ENCODE measurements around the gene CLPTM1. TPM values are rescaled to one million over a fixed set of nuclear protein-coding genes. Genes with fewer than 3 reads are reported as not detected.

CLPTM1 gene
- total and polyA plus RNA-seq, 2 of the 8 experiments (the other 6 are each of a cell fraction or from before 2014, with no cell fraction given): 84.8 to 108 TPM

DNA sequence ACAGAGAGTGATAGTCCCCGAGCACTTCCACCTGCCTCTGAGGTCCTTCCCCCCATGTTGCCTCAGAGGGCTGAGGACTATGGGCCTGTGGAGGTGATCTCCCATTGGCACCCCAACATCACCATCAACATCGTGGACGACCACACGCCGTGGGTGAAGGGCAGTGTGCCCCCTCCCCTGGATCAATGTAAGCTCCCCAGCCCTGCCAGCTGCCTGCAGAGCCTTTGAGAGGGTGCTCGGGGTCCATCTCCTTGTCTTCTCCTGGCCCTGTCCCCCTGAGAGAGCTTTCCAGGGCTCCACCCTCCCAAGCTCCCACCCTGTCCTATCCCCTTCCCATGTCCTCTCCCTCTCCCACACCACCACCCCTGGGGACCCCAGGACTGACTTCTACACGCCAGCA, 31.2 kb downstream of the CLPTM1 start:
- H3K79me1 ChIP-seq (ENCODE audit: low read depth, low read length): no peaks in the 10 kb centered on the region
- peaks cover 2 to 14% of the 10 kb centered on the region in 2 experiments for H4K20me1 ChIP-seq (replicated peaks in 1 of 2; ENCODE audit: control insufficient read depth in 1 of 2, insufficient read depth in 2 of 2, low read length in 2 of 2)
- H3K23ac ChIP-seq (ENCODE audit: insufficient read length): no peak overlapping the region
- H2AK5ac ChIP-seq (ENCODE audit: low read depth, low read length): no peak overlapping the region
- H3K79me2 ChIP-seq (ENCODE audit: control insufficient read depth in 1 of 2, insufficient read depth in 2 of 2, low read length in 2 of 2): no peaks in the 10 kb centered on the region
- H2BK120ac ChIP-seq (replicated peaks; ENCODE audit: low read depth, low read length): no peak overlapping the region
- ChIA-PET CTCF (ENCODE audit: partially characterized antibody) (interaction anchor here (1.0 to 1.9 kb wide), 4 partner anchors 11 to 82 kb away, joined by 5 to 6 read pairs (median 5); no protein-coding TSS in a partner anchor), POLR2A (ENCODE audit: partially characterized antibody) (interaction anchor here (0.8 to 1.7 kb wide), 5 partner anchors 9 to 89 kb away, joined by 3 to 4 read pairs (median 3); no protein-coding TSS in a partner anchor)
- no peak overlapping the region for H4K8ac ChIP-seq (ENCODE audit: extremely low read depth, insufficient read depth, low read length)
- H3K4me3 ChIP-seq (ENCODE audit: extremely low read depth in 1 of 4, insufficient read depth in 2 of 4, low read depth in 3 of 4, low read length in 4 of 4): no peak overlapping the region
- no peak overlapping the region for H4K91ac ChIP-seq (replicated peaks; ENCODE audit: insufficient read length, low read length)
- H3K4me2 ChIP-seq (ENCODE audit: insufficient read depth in 1 of 2, low read depth in 2 of 2, low read length in 2 of 2): no peak overlapping the region
- peaks cover 6 to 19% (median 12%) of the 10 kb centered on the region in 4 experiments; a peak in 6 of 8 replicates for H3K36me3 ChIP-seq (ENCODE audit: control insufficient read depth in 2 of 4, insufficient read depth in 4 of 4, low read length in 3 of 4)
- no peak overlapping the region for H3K9ac ChIP-seq (replicated peaks in 1 of 4; ENCODE audit: extremely low read depth in 1 of 4, low read depth in 3 of 4, low read length in 3 of 4)
- no peak overlapping the region for H2BK12ac ChIP-seq (ENCODE audit: low read depth, low read length)
- H2BK15ac ChIP-seq (ENCODE audit: low read length): no peak overlapping the region
- H3K9me3 ChIP-seq (ENCODE audit: insufficient read depth in 2 of 2, low read depth in 1 of 2, low read length in 1 of 2): no peaks in the 10 kb centered on the region
- H3K27ac ChIP-seq (ENCODE audit: low read depth, low read length): no peak overlapping the region
- no peak for FAIRE-seq
- H3K4ac ChIP-seq (replicated peaks; ENCODE audit: insufficient read length, low read depth, low read length): no peak overlapping the region
- H3K14ac ChIP-seq (ENCODE audit: insufficient read length): no peak overlapping the region
- 85% methylated on average over 3 of the region's 7 CpGs; no CpG with 5 or more reads in 1 of the 2 experiments for WGBS, 2 experiments (ENCODE audit: extremely low coverage in 1 of 2, insufficient coverage in 1 of 2, insufficient read length in 1 of 2, insufficient replicate concordance in 2 of 2, low coverage in 1 of 2, low lambda C conversion rate in 2 of 2, missing lambda C conversion rate in 1 of 2)
- H3K18ac ChIP-seq (ENCODE audit: extremely low read depth, low read length): no peak overlapping the region
- H2BK5ac ChIP-seq (ENCODE audit: low read depth, low read length): no peak overlapping the region
- no peaks in the 10 kb centered on the region for H3K27me3 ChIP-seq (replicated peaks in 1 of 4; ENCODE audit: control insufficient read depth in 3 of 4, extremely low read depth in 1 of 4, insufficient read depth in 3 of 4, low read length in 3 of 4)
- H2BK20ac ChIP-seq (ENCODE audit: low read length): no peak overlapping the region
- H2AFZ ChIP-seq (ENCODE audit: low read length): no peak overlapping the region
- H3K23me2 ChIP-seq (ENCODE audit: low read depth, low read length): no peaks in the 10 kb centered on the region
- no peaks in the 10 kb centered on the region for H3K4me1 ChIP-seq (replicated peaks in 1 of 4; ENCODE audit: control insufficient read depth in 3 of 4, insufficient read depth in 4 of 4, low read length in 3 of 4)
- no peak for DNase-seq (ENCODE audit: low read depth in 1 of 2, low spot score in 2 of 2)
- no peak overlapping the region for H3K56ac ChIP-seq (replicated peaks; ENCODE audit: insufficient read length, low read depth, low read length)
- H4K5ac ChIP-seq (ENCODE audit: insufficient read length, low read depth, low read length): no peak overlapping the region
- TF ChIP-seq SIN3A (conservative IDR thresholded peaks at IDR 0.05 in 1 of 2, IDR thresholded peaks at IDR 0.05 in 1 of 2; ENCODE audit: low read depth in 1 of 2, low read length in 2 of 2) (no peak), CBX5 (IDR thresholded peaks at IDR 0.05; ENCODE audit: low read depth, low read length) (no peak), SP2 (IDR thresholded peaks at IDR 0.05; ENCODE audit: low read length) (no peak), RNF2 (IDR thresholded peaks at IDR 0.05; ENCODE audit: borderline replicate concordance, low read depth, low read length, missing control alignments, poor library complexity, severe bottlenecking) (no peak), RBBP5 (IDR thresholded peaks at IDR 0.05; ENCODE audit: borderline replicate concordance, low read depth, low read length) (no peak), ASH2L (IDR thresholded peaks at IDR 0.05; ENCODE audit: low read length) (no peak), SP4 (IDR thresholded peaks at IDR 0.05; ENCODE audit: low read length) (no peak), FOSL1 (IDR thresholded peaks at IDR 0.05; ENCODE audit: insufficient read depth, low read depth, low read length) (no peak), BACH1 (IDR thresholded peaks at IDR 0.05; ENCODE audit: low read length) (no peak), HDAC2 (IDR thresholded peaks at IDR 0.05; ENCODE audit: borderline replicate concordance in 1 of 2, low read depth in 2 of 2, low read length in 2 of 2) (no peak), CEBPB (IDR thresholded peaks at IDR 0.05; ENCODE audit: low read depth, low read length) (no peak)
- TF ChIP-seq, protein P1, sequence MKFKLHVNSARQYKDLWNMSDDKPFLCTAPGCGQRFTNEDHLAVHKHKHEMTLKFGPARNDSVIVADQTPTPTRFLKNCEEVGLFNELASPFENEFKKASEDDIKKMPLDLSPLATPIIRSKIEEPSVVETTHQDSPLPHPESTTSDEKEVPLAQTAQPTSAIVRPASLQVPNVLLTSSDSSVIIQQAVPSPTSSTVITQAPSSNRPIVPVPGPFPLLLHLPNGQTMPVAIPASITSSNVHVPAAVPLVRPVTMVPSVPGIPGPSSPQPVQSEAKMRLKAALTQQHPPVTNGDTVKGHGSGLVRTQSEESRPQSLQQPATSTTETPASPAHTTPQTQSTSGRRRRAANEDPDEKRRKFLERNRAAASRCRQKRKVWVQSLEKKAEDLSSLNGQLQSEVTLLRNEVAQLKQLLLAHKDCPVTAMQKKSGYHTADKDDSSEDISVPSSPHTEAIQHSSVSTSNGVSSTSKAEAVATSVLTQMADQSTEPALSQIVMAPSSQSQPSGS (IDR thresholded peaks at IDR 0.05; ENCODE audit: low read length): no peak
